Upper lobe of right lung (tissue), 1 donor: Measurements from ENCODE around the gene CLEC18B. TPM values are rescaled to one million over a fixed set of nuclear protein-coding genes. Genes with fewer than 3 reads are reported as not detected.
"Not testable (repeated sequence)": the region's sequence is repeated elsewhere in the genome, so short reads cannot be mapped to it uniquely, and the experiment has no call there.

Experiments used
- ATAC-seq: fragments of 200-7000 bp; cut with Tn5 transposase; one replicate; pipeline ENCODE4 v1.9.1; 2020; ENCODE audit warnings: mild to moderate bottlenecking, moderate library complexity
- DNase-seq: peaks from one replicate; pipeline ENCODE4 v3.0.0-alpha.2; 2020
- H3K27ac ChIP-seq: fragments of 200-600 bp; one replicate; pipeline ENCODE4 v1.8.0; 2022
- H3K27me3 ChIP-seq: fragments of 200-600 bp; one replicate; pipeline ENCODE4 v1.8.0; 2022; ENCODE audit warnings: mild to moderate bottlenecking
- H3K36me3 ChIP-seq: fragments of 200-600 bp; one replicate; pipeline ENCODE4 v1.8.0; 2022
- H3K4me1 ChIP-seq: fragments of 200-600 bp; one replicate; pipeline ENCODE4 v1.8.0; 2022
- H3K4me3 ChIP-seq: fragments of 200-600 bp; one replicate; pipeline ENCODE4 v1.8.0; 2022; ENCODE audit warnings: mild to moderate bottlenecking
- H3K9me3 ChIP-seq: fragments of 200-600 bp; one replicate; pipeline ENCODE4 v1.8.0; 2022
- intact Hi-C: fragments of 100-400 bp; cut with DNase I; formaldehyde crosslinking; loops from one replicate; pipeline ENCODE4 v1.11.0; 2022
- total RNA-seq: library from RNA; stranded (reverse); fragmentation: NEBNext Ultra II Directional; extraction: Animal tissue kit (Norgen Biotek cat#: 25700); gene quantifications from one replicate; pipeline ENCODE4 v1.2.1, GENCODE V29; 2021
- TF ChIP-seq, protein P1 (sequence below): fragments of 200-600 bp; IDR thresholded peaks from one replicate; pipeline ENCODE4 v1.8.0; 2022; ENCODE audit warnings: antibody characterized with exemption
- donor health status: DM: no; HTN: yes; CAD: no; lungs with severe emphysema.

CLEC18B gene
- total RNA-seq, 1 donor from 2014 or later, result not detected

GRCh38 chr16:74438492-74438979 lies 17.3 kb upstream of the CLEC18B start:
- H3K27ac ChIP-seq, result no peak overlapping the region
- H3K9me3 ChIP-seq, result no peaks in the 10 kb centered on the region
- intact Hi-C loops, result no loop called here
- H3K4me3 ChIP-seq, result no peak overlapping the region
- no peaks in the 10 kb centered on the region for H3K36me3 ChIP-seq
- DNase-seq, result no peak
- no peak for ATAC-seq
- TF ChIP-seq, protein P1, sequence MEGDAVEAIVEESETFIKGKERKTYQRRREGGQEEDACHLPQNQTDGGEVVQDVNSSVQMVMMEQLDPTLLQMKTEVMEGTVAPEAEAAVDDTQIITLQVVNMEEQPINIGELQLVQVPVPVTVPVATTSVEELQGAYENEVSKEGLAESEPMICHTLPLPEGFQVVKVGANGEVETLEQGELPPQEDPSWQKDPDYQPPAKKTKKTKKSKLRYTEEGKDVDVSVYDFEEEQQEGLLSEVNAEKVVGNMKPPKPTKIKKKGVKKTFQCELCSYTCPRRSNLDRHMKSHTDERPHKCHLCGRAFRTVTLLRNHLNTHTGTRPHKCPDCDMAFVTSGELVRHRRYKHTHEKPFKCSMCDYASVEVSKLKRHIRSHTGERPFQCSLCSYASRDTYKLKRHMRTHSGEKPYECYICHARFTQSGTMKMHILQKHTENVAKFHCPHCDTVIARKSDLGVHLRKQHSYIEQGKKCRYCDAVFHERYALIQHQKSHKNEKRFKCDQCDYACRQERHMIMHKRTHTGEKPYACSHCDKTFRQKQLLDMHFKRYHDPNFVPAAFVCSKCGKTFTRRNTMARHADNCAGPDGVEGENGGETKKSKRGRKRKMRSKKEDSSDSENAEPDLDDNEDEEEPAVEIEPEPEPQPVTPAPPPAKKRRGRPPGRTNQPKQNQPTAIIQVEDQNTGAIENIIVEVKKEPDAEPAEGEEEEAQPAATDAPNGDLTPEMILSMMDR, result no peak
- H3K4me1 ChIP-seq, result peaks cover 5% of the 10 kb centered on the region
- no peaks in the 10 kb centered on the region for H3K27me3 ChIP-seq

DNA sequence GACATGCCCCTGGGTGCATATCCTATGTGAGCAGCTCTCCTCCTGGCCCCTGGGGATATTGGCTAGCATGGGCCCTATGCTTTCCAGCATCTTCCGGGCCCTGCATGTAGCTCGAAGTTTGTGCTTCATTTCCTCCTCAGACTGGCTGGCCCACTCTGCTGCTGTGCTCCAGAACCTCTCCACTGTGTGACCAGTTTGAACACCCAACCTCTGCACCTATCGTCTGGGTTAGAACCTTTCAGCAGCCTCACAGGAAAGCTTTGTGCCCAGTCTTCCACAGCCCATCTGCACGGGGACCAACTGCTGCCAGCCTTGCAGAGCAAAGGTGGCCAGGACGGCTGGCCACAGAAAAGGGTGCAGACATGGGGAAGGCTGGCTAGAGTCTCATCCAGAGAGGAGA lies 10.2 kb upstream of the CLEC18B start:
- Histone ChIP-seq H3K36me3 (no peaks in the 10 kb centered on the region), H3K27ac (no peak overlapping the region), H3K4me1 (no peaks in the 10 kb centered on the region), H3K27me3 (no peaks in the 10 kb centered on the region), H3K4me3 (no peak overlapping the region), H3K9me3 (no peaks in the 10 kb centered on the region)
- no peak for DNase-seq
- TF ChIP-seq, protein P1, result no peak
- ATAC-seq, result no peak
- intact Hi-C loops, result no loop called here

- H3K9me3 ChIP-seq, H3K36me3 ChIP-seq, intact Hi-C loops, H3K27ac ChIP-seq, H3K27me3 ChIP-seq, H3K4me3 ChIP-seq, H3K4me1 ChIP-seq: not testable (repeated sequence)
- TF ChIP-seq, protein P1, result peak; percentile 80
- ATAC-seq (peak; percentile 92), DNase-seq (peak; percentile 73)
These were observed 8.9 kb upstream of the CLEC18B start for GRCh38 chr16:74430036-74430712.

- DNase-seq, H3K27me3 ChIP-seq, H3K4me3 ChIP-seq, ATAC-seq, H3K27ac ChIP-seq, H3K9me3 ChIP-seq, intact Hi-C loops, H3K36me3 ChIP-seq, H3K4me1 ChIP-seq: not testable (repeated sequence)
These were observed 7.2 kb upstream of the CLEC18B start for GRCh38 chr16:74428493-74428892.

DNA sequence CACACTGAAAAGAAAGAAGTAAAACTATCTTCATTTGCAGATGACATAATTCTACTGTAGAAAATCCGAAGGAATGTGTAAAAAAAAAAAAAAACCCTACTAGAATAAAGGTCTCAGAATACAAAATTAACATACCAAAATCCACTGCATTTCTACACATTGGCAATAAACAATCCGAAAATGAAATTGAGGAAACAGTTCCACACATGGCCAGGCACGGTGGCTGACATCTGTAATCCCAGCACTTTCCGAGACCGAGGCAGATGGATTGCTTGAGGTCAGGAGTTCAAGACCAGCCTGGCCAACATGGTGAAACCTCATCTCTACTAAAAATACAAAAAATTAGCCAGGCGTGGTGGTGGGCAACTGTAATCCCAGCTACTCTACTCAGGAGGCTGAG lies 4.5 kb upstream of the CLEC18B start:
- DNase-seq, result not testable (repeated sequence)

DNA sequence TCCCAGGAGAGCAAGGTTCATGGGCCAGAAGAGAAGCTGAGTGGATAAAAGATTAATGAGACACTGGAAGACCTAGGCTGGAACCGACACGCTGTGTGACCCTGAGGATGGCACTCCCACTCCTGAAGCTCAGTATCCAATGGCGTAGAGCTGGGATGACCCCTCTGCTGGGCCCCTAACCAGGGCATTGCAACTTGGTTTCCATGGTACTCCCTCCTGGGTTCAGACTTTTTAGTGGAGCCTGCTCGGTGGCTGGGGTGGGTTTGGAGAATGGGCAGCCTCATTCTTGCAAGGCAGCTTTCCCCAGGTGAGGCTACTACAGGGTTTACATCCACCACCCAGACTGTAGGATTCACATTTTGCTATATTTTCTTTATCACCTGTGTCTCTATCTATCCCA lies 2.4 kb upstream of the CLEC18B start:
- H3K9me3 ChIP-seq, H3K4me1 ChIP-seq, H3K36me3 ChIP-seq, H3K4me3 ChIP-seq, H3K27me3 ChIP-seq, DNase-seq, H3K27ac ChIP-seq, intact Hi-C loops, ATAC-seq: not testable (repeated sequence)

More for the DNA sequence above, 4.5 kb upstream of the CLEC18B start:
- H3K4me1 ChIP-seq, ATAC-seq, intact Hi-C loops, H3K36me3 ChIP-seq, H3K27ac ChIP-seq, H3K4me3 ChIP-seq, H3K9me3 ChIP-seq, H3K27me3 ChIP-seq: not testable (repeated sequence)

DNA sequence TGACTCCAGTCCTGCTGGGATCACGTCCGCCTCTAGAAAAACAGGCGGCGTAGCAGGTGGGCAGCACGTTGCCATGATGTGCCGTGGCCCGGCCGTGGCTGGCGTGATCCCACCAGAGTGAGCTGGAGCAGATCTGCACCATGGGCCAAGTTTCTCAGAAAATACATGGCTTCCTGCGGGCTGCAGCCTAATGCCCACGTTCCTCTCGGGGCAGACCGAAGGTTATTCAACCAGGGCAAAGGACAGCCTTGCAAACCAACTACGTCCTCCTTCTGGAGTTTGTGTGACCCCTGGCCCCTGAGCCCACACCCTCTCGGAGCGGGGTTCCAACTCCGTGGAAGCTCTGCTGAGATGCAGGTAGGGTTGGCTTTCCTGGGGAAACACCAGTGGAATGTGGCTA lies 808 bp upstream of the CLEC18B start:
- DNase-seq, intact Hi-C loops, H3K27me3 ChIP-seq, ATAC-seq, H3K4me1 ChIP-seq, H3K36me3 ChIP-seq, H3K27ac ChIP-seq, H3K4me3 ChIP-seq, H3K9me3 ChIP-seq: not testable (repeated sequence)

- H3K9me3 ChIP-seq, ATAC-seq, DNase-seq, H3K4me1 ChIP-seq, H3K27ac ChIP-seq, intact Hi-C loops, H3K4me3 ChIP-seq, H3K36me3 ChIP-seq, H3K27me3 ChIP-seq: not testable (repeated sequence)
These were observed 156 bp upstream of the CLEC18B start for GRCh38 chr16:74421482-74421785.

DNA sequence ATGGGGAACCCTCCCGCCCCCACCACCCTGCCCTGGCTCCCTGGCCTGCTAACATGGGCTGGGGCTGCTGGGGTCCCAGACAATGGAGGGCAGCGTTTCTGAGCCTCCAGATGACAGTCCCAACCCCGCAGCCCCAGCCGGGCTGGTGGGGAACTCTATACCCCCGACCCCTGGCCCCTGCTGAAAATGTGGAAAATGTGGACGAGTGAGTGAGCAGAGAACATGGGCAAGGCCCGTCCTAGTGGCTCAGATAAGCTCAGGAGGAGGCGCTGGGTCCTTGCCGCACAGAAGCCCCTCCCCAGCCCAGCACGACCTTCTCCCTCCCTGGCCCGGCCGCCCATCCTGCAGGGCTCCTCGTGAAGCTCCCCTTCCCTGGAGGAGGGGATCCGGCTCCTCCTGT lies 1.5 kb downstream of the CLEC18B start:
- H3K27me3 ChIP-seq, intact Hi-C loops, DNase-seq, H3K36me3 ChIP-seq, ATAC-seq, H3K4me1 ChIP-seq, H3K9me3 ChIP-seq, H3K27ac ChIP-seq, H3K4me3 ChIP-seq: not testable (repeated sequence)

DNA sequence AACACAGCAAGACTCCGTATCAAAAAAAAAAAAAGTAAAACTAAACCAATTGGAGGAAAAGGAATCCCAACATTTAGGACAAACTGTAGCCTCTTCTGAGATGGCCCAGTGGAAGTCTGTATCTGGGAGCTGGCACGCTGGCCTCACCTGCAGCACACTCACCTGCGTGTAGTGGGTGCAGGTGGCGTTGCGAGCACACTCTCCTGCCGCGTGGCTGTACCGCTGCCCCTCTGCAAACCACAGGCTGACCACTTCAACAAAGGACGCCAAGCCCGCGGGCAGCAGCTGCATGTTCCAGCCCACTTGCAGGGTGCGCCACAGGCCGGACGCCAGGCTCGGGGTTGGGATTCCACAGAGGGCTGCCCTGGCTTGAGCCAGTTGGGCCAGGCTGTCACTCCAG lies 3.4 kb downstream of the CLEC18B start:
- H3K36me3 ChIP-seq, intact Hi-C loops, H3K4me3 ChIP-seq, ATAC-seq, H3K4me1 ChIP-seq, H3K27me3 ChIP-seq, DNase-seq, H3K27ac ChIP-seq, H3K9me3 ChIP-seq: not testable (repeated sequence)

GRCh38 chr16:74413920-74414319 lies 7.4 kb downstream of the CLEC18B start:
- H3K4me1 ChIP-seq, H3K4me3 ChIP-seq, H3K27me3 ChIP-seq, intact Hi-C loops, ATAC-seq, H3K36me3 ChIP-seq, H3K27ac ChIP-seq, H3K9me3 ChIP-seq: not testable (repeated sequence)
- DNase-seq, result peak; percentile 21

- H3K4me3 ChIP-seq, H3K27ac ChIP-seq, H3K27me3 ChIP-seq, H3K4me1 ChIP-seq, ATAC-seq, intact Hi-C loops, H3K36me3 ChIP-seq, H3K9me3 ChIP-seq: not testable (repeated sequence)
- DNase-seq, result peak; percentile 51
These were observed 7.8 kb downstream of the CLEC18B start for GRCh38 chr16:74413485-74413884.
